GM12865 (cell line): ENCODE data around the gene KCNJ3.

Source experiments
- DNase-seq: peaks from one replicate; pipeline ENCODE4 v3.0.0; 2010; ENCODE audit warnings: low read depth
- H3K4me3 ChIP-seq: 2 replicates; pipeline ENCODE4 v1.5.1; 2011; ENCODE audit warnings: mild to moderate bottlenecking, low read depth, low read length, control low read depth
- CTCF ChIP-seq: IDR thresholded peaks from 2 replicates; pipeline ENCODE4 v1.5.1; 2011; ENCODE audit warnings: low read length, control low read depth, low read depth, inconsistent platforms; ENCODE audit not compliant: insufficient read depth; ENCODE audit errors: missing control alignments

The KCNJ3 gene

GRCh38 chr2:154827286-154827685, 128.8 kb downstream of the KCNJ3 start:
- DNase-seq, result no peak
- no peak for TF ChIP-seq CTCF
- H3K4me3 ChIP-seq, result no peak overlapping the region

GRCh38 chr2:154832711-154833110, 134.2 kb downstream of the KCNJ3 start:
- H3K4me3 ChIP-seq, result no peak overlapping the region
- DNase-seq, result no peak
- TF ChIP-seq CTCF, result no peak

DNA sequence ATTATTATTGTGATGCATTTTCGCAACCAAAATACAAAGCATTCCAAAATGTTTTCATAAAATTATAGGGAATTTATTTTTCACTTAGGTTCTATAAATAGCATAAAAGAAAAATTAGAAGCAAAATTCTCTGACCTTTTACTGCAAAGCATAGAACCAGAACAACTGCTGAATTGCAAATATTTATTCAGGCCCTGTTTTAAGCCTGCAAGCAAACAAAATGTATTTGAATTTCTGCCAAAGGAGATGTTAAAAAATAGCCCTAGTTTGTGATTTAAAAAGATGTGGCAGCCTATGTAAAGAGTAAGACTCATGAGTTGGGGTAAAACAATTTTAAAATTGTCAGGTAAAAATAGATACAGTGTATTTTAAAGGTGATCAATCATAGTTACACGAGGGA, 138.1 kb downstream of the KCNJ3 start:
- H3K4me3 ChIP-seq, result no peak overlapping the region
- no peak for TF ChIP-seq CTCF
- DNase-seq, result no peak

DNA sequence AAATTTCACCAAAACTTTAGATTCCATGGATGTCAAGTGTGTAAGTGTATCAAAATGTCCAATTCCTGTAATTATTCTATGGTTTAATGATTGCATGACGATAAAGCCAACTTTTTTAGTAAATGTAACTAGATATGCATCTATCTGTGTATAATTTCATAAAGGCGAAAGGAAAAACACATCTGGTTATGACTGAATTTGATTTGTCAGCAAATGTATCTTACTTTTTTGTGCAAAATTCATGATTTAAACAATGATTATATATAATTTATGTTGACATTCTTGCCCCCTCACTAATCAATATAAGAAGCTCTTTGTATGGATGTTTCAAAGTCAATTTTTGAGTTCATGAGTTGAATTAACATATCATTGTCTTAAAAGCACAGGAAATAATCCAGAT, 138.5 kb downstream of the KCNJ3 start:
- no peak overlapping the region for H3K4me3 ChIP-seq
- no peak for TF ChIP-seq CTCF
- no peak for DNase-seq

- TF ChIP-seq CTCF, result no peak
- H3K4me3 ChIP-seq, result no peak overlapping the region
- no peak for DNase-seq
These were observed 146.0 kb downstream of the KCNJ3 start for GRCh38 chr2:154844513-154844912.

DNA sequence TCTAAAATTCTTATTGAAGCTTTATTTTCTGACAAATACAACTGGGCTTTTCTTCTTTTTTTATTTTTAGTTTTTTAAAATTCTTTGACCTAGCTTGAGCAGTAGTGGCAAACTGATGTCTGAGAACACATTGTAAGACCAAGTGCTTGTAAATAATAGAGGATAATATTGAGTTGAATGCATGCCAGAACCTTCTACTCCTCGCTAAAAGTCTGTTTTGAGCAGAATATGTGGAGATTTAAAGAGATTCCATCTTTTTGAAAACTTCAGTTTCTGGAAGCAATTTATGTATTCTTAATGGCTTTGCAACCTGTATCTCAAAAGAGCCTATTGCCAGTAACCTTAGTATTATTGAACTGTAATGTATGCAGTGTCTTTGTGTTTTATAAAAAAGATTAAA, 148.3 kb downstream of the KCNJ3 start:
- no peak for DNase-seq
- TF ChIP-seq CTCF, result no peak
- H3K4me3 ChIP-seq, result no peak overlapping the region

DNA sequence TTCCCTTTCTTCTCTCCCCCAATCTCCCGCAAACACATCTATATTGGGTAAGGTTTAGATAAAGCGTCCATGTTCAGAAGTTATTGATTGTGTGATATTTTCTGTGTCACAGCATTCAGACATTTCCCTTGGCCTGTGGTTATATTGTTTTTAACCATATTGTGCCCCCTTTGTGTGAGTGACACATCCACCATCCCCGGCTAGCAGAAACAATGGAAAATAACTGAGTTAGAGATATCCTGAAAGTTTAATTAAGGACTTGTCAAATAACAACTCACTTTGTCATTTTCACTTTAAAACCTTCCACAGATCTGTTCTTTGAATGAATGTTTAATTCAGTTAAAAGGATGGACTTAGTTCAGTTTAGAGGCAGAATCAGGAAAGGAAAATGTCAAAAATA, 151.0 kb downstream of the KCNJ3 start:
- no peak for DNase-seq
- TF ChIP-seq CTCF, result no peak
- no peak overlapping the region for H3K4me3 ChIP-seq
